Measurements from ENCODE around the gene PHF19.

Gene PHF19

GRCh38 chr9:120891884-120892747 is 15.1 kb upstream of the PHF19 start:
- no peak for DNase-seq (ENCODE audit: low read depth in 2 of 2)

GRCh38 chr9:120891245-120891883 is 14.4 kb upstream of the PHF19 start:
- DNase-seq (ENCODE audit: low read depth in 2 of 2) = peak in 1 of 2 experiments; percentile 62

GRCh38 chr9:120890320-120891244 is 13.6 kb upstream of the PHF19 start:
- no peak for DNase-seq (ENCODE audit: low read depth in 2 of 2)

- DNase-seq (ENCODE audit: low read depth in 2 of 2) = no peak
These were observed 12.8 kb upstream of the PHF19 start for GRCh38 chr9:120889606-120890271.

GRCh38 chr9:120888626-120889025 is 11.6 kb upstream of the PHF19 start:
- no peak for DNase-seq (ENCODE audit: low read depth in 2 of 2)

- no peak for DNase-seq (ENCODE audit: low read depth in 2 of 2)
These were observed 9.5 kb upstream of the PHF19 start for GRCh38 chr9:120886490-120886967.

GRCh38 chr9:120885958-120886357 is 9.0 kb upstream of the PHF19 start:
- no peak for DNase-seq (ENCODE audit: low read depth in 2 of 2)

GRCh38 chr9:120885457-120885856 is 8.5 kb upstream of the PHF19 start:
- no peak for DNase-seq (ENCODE audit: low read depth in 2 of 2)

GRCh38 chr9:120883608-120883996 is 6.6 kb upstream of the PHF19 start:
- DNase-seq (ENCODE audit: low read depth in 2 of 2) = no peak

- DNase-seq (ENCODE audit: low read depth in 2 of 2) = no peak
These were observed 6.1 kb upstream of the PHF19 start for GRCh38 chr9:120882935-120883607.

- DNase-seq (ENCODE audit: low read depth in 2 of 2) = no peak
These were observed 2.5 kb upstream of the PHF19 start for GRCh38 chr9:120879446-120879845.

- no peak for DNase-seq (ENCODE audit: low read depth in 2 of 2)
These were observed 1.5 kb upstream of the PHF19 start for GRCh38 chr9:120878188-120879130.

- peak in 1 of 2 experiments; percentile 75 for DNase-seq (ENCODE audit: low read depth in 2 of 2)
These were observed 467 bp upstream of the PHF19 start for GRCh38 chr9:120877276-120878034.

GRCh38 chr9:120875954-120876841 is 790 bp downstream of the PHF19 start:
- DNase-seq (ENCODE audit: low read depth in 2 of 2) = peak; percentile 76 to 89

- DNase-seq (ENCODE audit: low read depth in 2 of 2) = no peak
These were observed 1.4 kb downstream of the PHF19 start for GRCh38 chr9:120875643-120875953.

- DNase-seq (ENCODE audit: low read depth in 2 of 2) = no peak
These were observed 1.8 kb downstream of the PHF19 start for GRCh38 chr9:120875195-120875565.

GRCh38 chr9:120874226-120875194 is 2.5 kb downstream of the PHF19 start:
- DNase-seq (ENCODE audit: low read depth in 2 of 2) = no peak
